ENCODE measurements around the gene SRSF9.
A peak's percentile ranks its signal among the peaks of the same experiment; 100 is the strongest.
"Not testable (repeated sequence)": the region's sequence is repeated elsewhere in the genome, so short reads cannot be mapped to it uniquely, and the experiment has no call there.

Gene SRSF9

DNA sequence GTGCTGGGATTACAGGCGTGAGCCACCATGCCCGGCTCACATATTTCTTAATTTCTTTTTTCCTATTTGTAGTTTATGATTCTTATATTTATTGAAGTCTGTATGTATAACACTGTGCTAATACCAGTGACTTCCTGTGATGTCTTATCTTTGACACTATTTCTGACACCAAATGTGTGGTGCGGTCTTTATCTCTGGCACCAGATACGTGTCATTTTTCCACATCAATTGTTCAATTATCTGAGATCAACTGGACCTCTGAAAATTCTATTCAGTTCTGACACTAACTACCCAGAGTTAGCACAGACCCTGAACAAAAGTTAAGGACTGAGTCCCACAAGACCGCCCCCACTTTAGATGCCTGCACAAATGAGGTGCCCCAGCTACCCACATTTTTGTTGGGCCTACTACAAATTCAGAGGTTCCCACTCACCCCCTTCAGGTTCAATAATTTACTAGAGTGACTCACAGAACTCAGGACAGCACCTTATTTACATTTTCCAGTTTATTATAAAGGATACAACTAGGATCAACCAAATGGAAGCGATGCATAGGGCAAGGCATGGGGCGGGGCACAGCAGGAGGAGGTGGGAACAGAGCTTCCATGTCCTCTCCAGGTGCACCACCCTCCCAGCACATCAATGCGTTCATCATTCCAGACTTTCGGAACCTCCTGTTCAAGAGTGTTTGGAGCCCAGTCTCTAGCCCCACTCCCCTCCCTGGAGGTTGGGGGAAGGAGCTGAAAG, 11.6 kb upstream of the SRSF9 start:
- DNase-seq, result no peak

DNA sequence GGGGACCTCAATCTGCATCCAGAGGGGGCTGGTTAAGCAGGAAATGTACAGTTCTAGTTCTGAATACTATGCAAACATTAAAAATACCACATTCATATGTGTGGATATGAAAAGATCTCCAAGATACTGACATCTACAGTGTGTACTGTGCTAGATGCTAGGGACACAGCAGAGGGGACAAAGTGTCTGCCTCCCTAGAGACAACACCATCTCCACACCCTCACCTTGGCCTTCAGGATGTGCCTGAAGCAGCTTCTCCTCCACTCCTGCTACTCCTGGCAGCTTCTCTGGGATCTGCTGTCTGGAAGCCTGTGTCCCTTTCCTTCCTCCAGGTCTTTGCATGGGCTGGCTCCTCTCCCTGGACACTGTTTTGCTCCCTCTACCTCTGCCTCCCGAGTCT, 10.7 kb upstream of the SRSF9 start:
- DNase-seq, result no peak

DNA sequence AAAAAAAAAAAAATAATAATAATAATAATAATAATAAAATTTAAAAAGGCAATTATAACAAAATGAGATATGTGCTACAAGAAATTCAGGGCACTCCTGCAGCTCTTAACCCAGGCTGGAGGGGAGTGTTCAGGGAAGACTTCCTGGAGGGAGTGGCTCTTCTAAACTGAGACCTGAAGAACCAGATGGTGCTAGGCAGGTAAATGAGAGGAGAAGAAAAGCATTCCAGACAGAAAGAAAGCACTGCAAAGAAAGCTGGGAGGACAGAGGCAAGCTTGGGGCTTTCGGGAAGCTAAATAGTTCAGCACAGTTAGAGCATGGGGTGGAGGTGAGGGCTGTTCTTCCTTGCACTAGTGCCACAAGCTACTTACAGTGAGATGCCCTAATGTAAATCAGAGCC, 9.9 kb upstream of the SRSF9 start:
- DNase-seq, result no peak

DNA sequence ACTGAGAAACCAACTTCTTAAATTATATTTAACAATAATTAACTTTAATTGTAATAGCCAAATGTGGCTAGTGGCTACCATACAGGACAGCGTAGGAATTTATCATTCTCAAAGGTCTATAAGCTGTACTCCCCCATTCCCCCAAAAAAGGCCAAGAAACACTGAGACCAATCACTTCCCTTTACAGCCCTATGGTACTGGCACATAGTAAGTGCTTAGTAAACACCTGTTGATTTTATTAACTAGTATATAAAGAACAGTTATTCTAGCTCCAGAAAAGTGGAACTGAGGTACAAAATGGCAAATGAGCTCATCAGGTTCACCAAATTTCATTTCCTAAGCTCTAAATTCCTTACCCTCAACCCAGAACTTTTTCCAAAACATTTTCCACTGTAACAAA, 6.1 kb upstream of the SRSF9 start:
- DNase-seq, result no peak

DNA sequence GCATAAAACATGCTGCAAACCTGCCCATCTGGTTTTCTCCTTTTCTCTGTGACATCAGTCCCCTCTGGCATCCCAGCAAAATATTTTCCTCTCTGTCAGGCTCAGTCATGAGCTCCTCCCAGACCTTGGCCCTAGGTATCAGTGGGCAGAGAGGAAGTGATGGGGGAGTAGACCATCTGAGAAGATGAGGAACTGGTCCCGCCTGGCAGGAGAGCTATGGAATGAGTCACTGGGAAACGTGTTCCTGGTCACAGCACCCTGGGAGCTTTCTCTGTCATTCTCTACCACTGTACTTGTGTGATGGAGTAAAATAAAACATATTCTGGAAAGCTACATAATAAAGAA, 5.0 kb upstream of the SRSF9 start:
- no peak for DNase-seq

GRCh38 chr12:120473807-120474615, 4.5 kb upstream of the SRSF9 start:
- DNase-seq, result no peak

GRCh38 chr12:120472521-120472920, 3.0 kb upstream of the SRSF9 start:
- no peak for DNase-seq

DNA sequence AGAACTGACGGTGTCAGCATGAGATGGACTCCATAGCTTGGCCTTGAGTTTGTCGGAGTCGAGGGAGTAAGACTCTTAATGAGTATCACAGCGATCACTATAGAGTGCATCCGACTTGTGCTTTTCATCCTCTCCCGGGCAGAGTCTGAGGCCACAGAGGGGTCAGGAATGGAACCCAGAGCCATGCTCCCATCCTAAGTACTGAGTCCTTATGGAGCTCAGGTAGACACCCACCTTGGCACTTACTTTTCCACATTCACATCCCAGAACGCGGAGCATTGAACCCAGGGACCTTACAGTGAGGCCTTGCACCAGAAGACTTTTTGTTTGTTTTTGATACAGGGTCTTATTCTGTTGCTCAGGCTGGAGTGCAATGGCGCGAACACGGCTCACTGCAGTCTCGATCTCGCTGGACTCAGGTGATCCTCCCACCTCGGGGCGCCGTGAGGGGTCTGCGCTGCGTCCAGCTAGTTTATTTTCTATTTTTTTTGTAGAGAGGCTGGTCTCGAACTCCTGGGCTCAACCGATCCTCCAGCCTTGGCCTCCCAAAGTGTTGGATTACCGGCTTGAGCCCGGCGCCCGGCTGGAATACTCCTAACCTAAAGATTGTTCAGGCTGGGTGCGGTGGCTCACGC, 719 bp upstream of the SRSF9 start:
- no peak for DNase-seq

DNA sequence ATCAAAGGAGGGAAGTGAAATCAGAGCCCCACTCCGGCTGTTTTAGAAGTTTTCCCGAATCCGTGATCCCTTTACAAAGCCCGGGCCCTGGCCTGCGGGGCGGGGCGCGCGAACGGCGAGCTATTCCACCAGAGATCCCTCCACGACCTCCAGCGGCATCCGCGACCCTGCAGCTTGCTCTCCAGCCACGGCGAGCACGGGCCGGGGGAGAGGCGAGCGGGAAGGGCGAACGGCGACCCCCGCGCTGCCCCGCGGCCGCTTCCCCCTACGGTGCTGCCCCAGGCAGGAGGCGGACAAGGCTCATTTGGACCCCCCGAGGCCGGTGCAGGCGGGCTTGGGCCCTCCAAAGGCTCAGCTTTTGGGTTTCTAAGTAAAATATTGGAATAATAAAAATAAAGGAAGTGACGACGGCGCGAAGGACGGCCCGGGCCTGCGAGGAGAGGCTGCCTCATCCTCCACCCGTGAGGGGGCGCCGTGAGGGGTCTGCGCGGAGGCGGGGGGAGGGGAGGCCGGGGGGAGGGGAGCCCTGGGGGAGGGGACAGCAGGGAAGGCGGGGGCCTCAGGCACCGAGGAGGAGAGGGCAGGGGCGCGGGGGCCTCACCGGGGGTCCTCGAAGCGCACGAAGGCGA, 613 bp downstream of the SRSF9 start:
- DNase-seq, result no peak

DNA sequence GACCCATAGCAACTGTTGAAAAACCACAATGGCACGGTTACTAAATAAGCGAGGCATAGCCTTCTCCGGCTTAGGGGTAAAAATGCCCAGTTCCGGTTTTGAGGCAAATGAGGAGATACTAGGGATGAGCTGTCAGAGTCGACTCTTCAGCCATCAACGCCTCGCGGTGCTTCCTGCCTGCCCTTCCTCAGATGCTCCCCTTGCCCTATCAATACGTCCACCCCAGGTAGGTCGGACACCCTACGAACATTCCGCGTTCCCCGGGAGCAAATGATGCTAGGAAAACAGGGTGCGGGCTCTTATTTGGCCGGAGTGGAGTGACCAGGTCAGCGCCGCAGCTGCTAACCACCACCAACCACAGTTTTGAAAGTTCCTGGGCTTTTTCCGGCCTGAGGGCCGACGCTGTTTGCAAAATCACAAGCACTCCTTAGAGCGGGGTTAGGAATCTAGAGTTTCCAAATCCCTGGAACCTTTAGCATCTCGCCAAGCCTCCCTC, 1.2 kb downstream of the SRSF9 start:
- DNase-seq, result peak; percentile 6

GRCh38 chr12:120467439-120467838, 2.1 kb downstream of the SRSF9 start:
- no peak for DNase-seq

- DNase-seq, result no peak
Observed at GRCh38 chr12:120466560-120467315, 2.8 kb downstream of the SRSF9 start.

DNA sequence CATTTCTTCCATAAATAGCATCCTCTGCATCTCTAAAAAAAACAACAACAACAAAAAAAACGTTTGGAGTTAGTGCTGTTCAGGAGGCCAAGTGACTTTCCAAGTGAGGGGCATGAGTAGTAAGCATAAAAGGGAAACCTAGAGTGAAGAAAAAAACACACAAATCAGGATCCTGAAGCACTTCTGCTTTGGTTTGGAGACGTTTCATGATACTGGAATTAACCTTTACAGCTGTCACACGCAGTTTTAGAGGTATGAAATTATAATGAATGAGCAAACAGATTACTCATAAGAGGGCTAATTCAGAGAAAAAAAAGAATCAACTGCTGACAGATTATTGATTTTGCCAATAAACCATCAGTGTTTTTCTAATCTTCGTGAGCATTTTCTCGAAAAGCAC, 3.8 kb downstream of the SRSF9 start:
- no peak for DNase-seq

- DNase-seq, result no peak
Observed at GRCh38 chr12:120463712-120464111, 5.8 kb downstream of the SRSF9 start.

DNA sequence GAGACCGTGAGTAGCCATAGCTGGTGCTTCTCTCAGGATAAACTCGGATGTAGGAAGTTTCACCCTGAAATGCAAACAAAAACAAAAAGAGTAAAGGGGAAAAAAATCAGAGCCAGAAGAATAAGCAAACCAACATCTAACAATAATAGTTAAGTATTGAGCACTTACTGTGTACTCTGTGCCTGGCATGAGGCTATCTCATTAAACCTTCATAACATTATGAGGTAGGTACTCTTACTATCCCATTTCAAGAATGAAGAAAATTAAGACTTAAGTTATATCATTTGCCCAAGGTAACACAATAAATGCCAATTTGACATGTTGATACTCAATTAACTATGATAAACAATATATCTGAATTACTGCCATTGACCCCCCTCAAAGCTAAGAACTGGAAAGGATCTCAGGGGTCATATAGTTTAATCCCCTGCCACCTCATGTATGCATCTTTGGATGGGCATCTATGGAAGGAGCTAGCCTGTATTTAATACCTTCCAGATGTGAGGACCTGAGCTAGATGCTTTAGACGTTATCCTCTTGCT, 7.4 kb downstream of the SRSF9 start:
- DNase-seq, result no peak

DNA sequence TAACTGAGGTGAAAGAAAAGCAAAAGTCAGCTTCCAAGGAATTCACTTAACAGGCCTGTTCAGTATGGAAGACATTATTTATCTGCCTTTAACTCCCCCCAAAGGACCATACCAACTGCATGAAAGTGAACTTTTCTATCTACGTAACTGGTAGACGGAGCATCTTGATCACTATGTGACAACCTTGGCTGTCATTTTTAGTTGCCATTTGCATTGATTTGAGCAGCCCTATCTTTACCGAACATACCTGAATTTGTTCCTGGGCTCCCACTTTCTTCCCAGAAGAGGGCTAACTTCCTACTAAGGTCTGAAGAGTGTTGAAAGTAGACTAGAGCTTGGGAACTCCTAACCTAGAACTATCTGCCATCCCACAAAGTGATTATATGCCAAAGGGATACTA, 9.4 kb downstream of the SRSF9 start:
- DNase-seq, result no peak

GRCh38 chr12:120457133-120457532, 12.4 kb downstream of the SRSF9 start:
- no peak for DNase-seq

DNA sequence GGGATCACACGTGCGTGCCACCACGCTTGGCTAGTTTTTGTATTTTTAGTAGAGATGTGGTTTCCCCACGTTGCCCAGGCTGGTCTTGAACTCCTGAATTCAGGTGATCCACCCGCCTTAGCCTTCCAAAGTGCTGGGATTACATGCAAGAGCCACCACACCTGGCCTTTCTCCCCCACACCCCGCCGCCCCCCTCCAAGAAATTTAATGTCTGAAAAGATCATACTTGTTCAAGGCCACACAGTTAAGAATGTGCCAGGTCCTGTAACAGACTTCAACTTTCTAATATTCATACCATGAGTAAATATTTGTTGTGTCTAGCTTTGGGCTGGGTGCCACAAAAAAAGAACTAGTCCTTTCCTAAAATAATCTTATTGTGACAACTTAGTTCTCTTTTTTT, 14.2 kb downstream of the SRSF9 start:
- no peak for DNase-seq

DNA sequence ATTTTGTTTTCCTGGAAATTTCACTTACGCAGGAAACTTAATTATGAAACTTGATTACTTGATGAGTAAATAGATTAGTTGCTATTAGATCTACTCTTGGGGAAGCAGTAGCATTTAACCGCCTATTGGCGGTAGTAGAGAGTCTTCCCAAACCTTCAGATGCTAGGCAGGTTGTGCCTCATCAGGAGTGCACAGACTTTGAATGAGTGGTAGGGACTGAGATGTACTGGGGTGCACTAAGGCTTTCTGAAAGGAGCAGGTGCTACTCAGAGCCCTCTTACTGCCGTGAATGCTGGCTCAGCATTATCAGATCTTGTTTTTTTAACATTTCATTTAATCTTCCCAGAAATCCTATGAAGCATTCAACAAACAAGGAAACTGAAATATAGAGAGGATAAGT, 15.6 kb downstream of the SRSF9 start:
- no peak for DNase-seq

DNA sequence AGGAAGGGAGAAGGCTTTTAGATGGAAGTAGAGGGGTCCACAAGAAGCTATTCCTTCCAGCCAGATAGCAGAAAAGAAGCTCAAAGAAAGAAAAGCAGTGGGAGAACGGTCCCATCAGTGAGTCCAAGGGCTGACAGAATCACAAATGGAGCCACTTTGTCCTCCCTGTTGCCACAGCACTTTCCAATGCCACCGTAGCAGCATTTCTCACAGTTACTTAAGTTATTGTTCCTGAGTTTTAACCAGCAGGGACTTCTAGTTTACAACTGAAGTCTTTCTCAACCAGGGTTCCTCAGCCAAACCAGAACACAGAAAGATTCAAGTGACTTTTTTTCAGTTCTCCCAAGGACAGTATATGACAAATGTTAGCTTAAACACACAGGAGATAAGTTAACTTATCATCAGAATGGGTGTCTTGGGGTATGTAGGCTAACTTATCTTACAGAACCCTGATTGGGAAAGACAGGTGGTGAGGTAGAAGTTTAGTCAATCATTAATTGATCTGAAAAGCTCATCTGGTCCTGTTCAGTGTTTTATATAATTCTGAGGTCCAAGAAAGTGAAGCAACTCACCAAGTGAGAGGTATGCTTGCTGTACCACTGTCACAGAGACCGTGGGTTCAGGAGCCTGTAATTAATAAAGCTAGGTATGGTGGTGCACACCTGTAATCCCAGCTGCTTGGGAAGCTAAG, 16.3 kb downstream of the SRSF9 start:
- DNase-seq, result no peak

- not testable (repeated sequence) for DNase-seq
Observed at GRCh38 chr12:120452524-120452923, 17.0 kb downstream of the SRSF9 start.

GRCh38 chr12:120447992-120448391, 21.6 kb downstream of the SRSF9 start:
- DNase-seq, result no peak

Data from NCI-H748 treated with DMSO at 0.1 percent for 48 hours (cell line).